GM12892 (cell line): Measurements from ENCODE around the gene ZBTB38.

ENCODE experiments used
- POLR2A ChIP-seq: IDR thresholded peaks from 2 replicates; pipeline ENCODE4 v1.6.1; 2011; ENCODE audit warnings: low read depth, low read length, control low read depth
- POLR2AphosphoS5 ChIP-seq: IDR thresholded peaks from 2 replicates; pipeline ENCODE4 v1.6.1; 2011; ENCODE audit warnings: low read depth, low read length, control low read depth

GRCh38 chr3:141337991-141338390 lies 30.3 kb upstream of the ZBTB38 start:
- TF ChIP-seq POLR2A (no peak), POLR2AphosphoS5 (no peak)
